HCT116 (cell line): ENCODE measurements around the gene CHRND. TPM values are rescaled to one million over a fixed set of nuclear protein-coding genes. Genes with fewer than 3 reads are reported as not detected.
A peak's percentile ranks its signal among the peaks of the same experiment; 100 is the strongest.

Experiments
- ATAC-seq: fragments of 200-7000 bp; cut with Tn5 transposase; 2 replicates; pipeline ENCODE4 v1.9.1; 2020; ENCODE audit warnings: mild to moderate bottlenecking, moderate library complexity
- BruUV-seq: library from RNA; stranded (reverse); fragments of 400-500 nt; replicated peaks from 2 replicates; lab custom pipeline; 2021; lab: Mats Ljungman, UMichigan
- CTCF ChIA-PET: fragments of 300-600 bp; sonication (Branson Sonifier 250); formaldehyde crosslinking; loops from one replicate; lab custom pipeline; 2021; ENCODE audit warnings: antibody characterized with exemption; lab: Charles Lee
- POLR2A ChIA-PET: fragments of 300-600, 350-600 bp; sonication (Branson Sonifier 250); formaldehyde crosslinking; loops from one replicate; lab custom pipeline; 2021; ENCODE audit warnings: antibody characterized with exemption; lab: Charles Lee
- RAD21 ChIA-PET, 2 experiments: fragments of 300-600 bp; sonication (Branson Sonifier 250); formaldehyde crosslinking; loops; one replicate each; lab custom pipeline; 2023; ENCODE audit warnings: low total read pairs in 2 of 2; ENCODE audit not compliant: uncharacterized antibody in 2 of 2, unreplicated experiment in 2 of 2, low non-redundant PET in 1 of 2; lab: Charles Lee
- DNase-seq: peaks from one replicate; pipeline ENCODE4 v3.0.0-alpha.2; 2010; ENCODE audit warnings: low read depth, low spot score
- H2AFZ ChIP-seq: fragments of 200-600 bp; shearing (Covaris generic), sonication (generic); 2 replicates; pipeline ENCODE4 v1.6.1; 2017; ENCODE audit warnings: low read depth, mixed run types, mixed read lengths, antibody characterized with exemption, low read length; ENCODE audit not compliant: poor library complexity, severe bottlenecking
- H3K27ac ChIP-seq: 2 replicates; pipeline ENCODE4 v1.5.1; 2012; ENCODE audit warnings: low read depth, low read length
- H3K27me3 ChIP-seq: fragments of 200-600 bp; sonication (generic); 2 replicates; pipeline ENCODE4 v1.6.1; 2016; ENCODE audit warnings: mixed run types, low read length, mixed read lengths; ENCODE audit not compliant: insufficient read depth
- H3K36me3 ChIP-seq, 2 experiments: fragments of 200-500 bp in 1 of 2; fragments of 200-600 bp in 1 of 2; sonication (Bioruptor generic) in 1 of 2; sonication (generic) in 1 of 2; 2 replicates each; pipeline versions ENCODE4 v1.5.1 to v1.6.1; 2014 to 2016; ENCODE audit warnings: low read length in 2 of 2, inconsistent platforms in 1 of 2, mixed read lengths in 1 of 2, mixed run types in 1 of 2; ENCODE audit not compliant: insufficient read depth in 2 of 2, control insufficient read depth in 1 of 2
- H3K4me1 ChIP-seq, 2 experiments: fragments of 200-600 bp in 1 of 2; sonication (generic) in 1 of 2; 2 replicates each; pipeline versions ENCODE4 v1.5.1 to v1.6.1; 2012 to 2017; ENCODE audit warnings: low read length in 2 of 2, inconsistent platforms in 1 of 2, mild to moderate bottlenecking in 1 of 2, mixed read lengths in 1 of 2, mixed run types in 1 of 2, moderate library complexity in 1 of 2; ENCODE audit not compliant: insufficient read depth in 2 of 2, control insufficient read depth in 1 of 2
- H3K4me2 ChIP-seq: fragments of 200-600 bp; sonication (generic); 2 replicates; pipeline ENCODE4 v1.6.1; 2017; ENCODE audit warnings: mixed run types, low read length, mixed read lengths
- H3K4me3 ChIP-seq, 2 experiments: fragments of 200-600 bp in 1 of 2; sonication (generic) in 1 of 2; replicated peaks in 1 of 2; 2 replicates each; pipeline ENCODE4 v1.5.1; 2011 to 2016; ENCODE audit warnings: low read length in 2 of 2, control low read depth in 1 of 2, low read depth in 1 of 2, mild to moderate bottlenecking in 1 of 2, mixed read lengths in 1 of 2, mixed run types in 1 of 2
- H3K79me2 ChIP-seq: fragments of 200-600 bp; sonication (generic); 2 replicates; pipeline ENCODE4 v1.6.1; 2017; ENCODE audit warnings: mild to moderate bottlenecking, mixed run types, low read length, moderate library complexity, mixed read lengths; ENCODE audit not compliant: insufficient read depth
- H3K9ac ChIP-seq: fragments of 200-600 bp; sonication (generic); 2 replicates; pipeline ENCODE4 v1.6.1; 2016; ENCODE audit warnings: low read length, mixed read lengths
- H3K9me2 ChIP-seq: fragments of 200-600 bp; sonication (generic), shearing (Covaris generic); 2 replicates; pipeline ENCODE4 v1.6.1; 2017; ENCODE audit warnings: mixed run types, mild to moderate bottlenecking, moderate library complexity; ENCODE audit not compliant: insufficient read depth
- H3K9me3 ChIP-seq, 2 experiments: fragments of 200-500 bp in 1 of 2; fragments of 200-600 bp in 1 of 2; sonication (Bioruptor generic) in 1 of 2; sonication (generic) in 1 of 2; 2 replicates each; pipeline ENCODE4 v1.6.1; 2014 to 2017; ENCODE audit warnings: low read length in 2 of 2, mixed read lengths in 2 of 2, inconsistent platforms in 1 of 2, low read depth in 1 of 2, mild to moderate bottlenecking in 1 of 2, mixed run types in 1 of 2, moderate library complexity in 1 of 2; ENCODE audit not compliant: control insufficient read depth in 1 of 2, insufficient read depth in 1 of 2
- H4K20me1 ChIP-seq: fragments of 200-600 bp; sonication (generic), shearing (Covaris generic); 2 replicates; pipeline ENCODE4 v1.6.1; 2017; ENCODE audit warnings: mixed run types, mild to moderate bottlenecking, moderate library complexity; ENCODE audit not compliant: insufficient read depth
- CBX3 ChIP-seq: IDR thresholded peaks from 2 replicates; pipeline ENCODE4 v1.6.1; 2012; ENCODE audit warnings: low read depth
- CEBPB ChIP-seq: IDR thresholded peaks from 2 replicates; pipeline ENCODE4 v1.6.1; 2012; ENCODE audit warnings: low read depth
- JUND ChIP-seq: IDR thresholded peaks from 2 replicates; pipeline ENCODE4 v1.6.1; 2012
- POLR2A ChIP-seq: IDR thresholded peaks from 2 replicates; pipeline ENCODE4 v1.7.0; 2011; ENCODE audit warnings: borderline replicate concordance; ENCODE audit not compliant: insufficient read depth, insufficient read length; ENCODE audit errors: extremely low read depth
- SRF ChIP-seq: IDR thresholded peaks from 2 replicates; pipeline ENCODE4 v1.6.1; 2012; ENCODE audit warnings: low read depth
- intact Hi-C: fragments of 100-400 bp; cut with micrococcal nuclease; formaldehyde crosslinking; loops from 2 replicates; pipeline ENCODE4 v1.10.0; 2022
- total RNA-seq: library from RNA; stranded (reverse); gene quantifications from one replicate; pipeline ENCODE4 v1.2.1, GENCODE V29; 2021; ENCODE audit not compliant: unreplicated experiment
- TF ChIP-seq, protein P1 (sequence below): IDR thresholded peaks from 2 replicates; pipeline ENCODE4 v1.6.1; 2012
- TF ChIP-seq, protein P2 (sequence below), 3 experiments: fragments of 200-600 bp in 1 of 3; sonication (generic) in 1 of 3; IDR thresholded peaks in 2 of 3; conservative IDR thresholded peaks in 1 of 3; 2 replicates each; pipeline ENCODE4 v1.5.1; 2012 to 2017; ENCODE audit warnings: low read depth in 2 of 3, low read length in 2 of 3, antibody characterized with exemption in 1 of 3, borderline replicate concordance in 1 of 3, control low read depth in 1 of 3, mild to moderate bottlenecking in 1 of 3, mixed read lengths in 1 of 3, mixed run types in 1 of 3, moderate library complexity in 1 of 3; ENCODE audit not compliant: insufficient read depth in 1 of 3

Gene CHRND
- total RNA-seq, 1 experiment from 2014 or later, result not detected

DNA sequence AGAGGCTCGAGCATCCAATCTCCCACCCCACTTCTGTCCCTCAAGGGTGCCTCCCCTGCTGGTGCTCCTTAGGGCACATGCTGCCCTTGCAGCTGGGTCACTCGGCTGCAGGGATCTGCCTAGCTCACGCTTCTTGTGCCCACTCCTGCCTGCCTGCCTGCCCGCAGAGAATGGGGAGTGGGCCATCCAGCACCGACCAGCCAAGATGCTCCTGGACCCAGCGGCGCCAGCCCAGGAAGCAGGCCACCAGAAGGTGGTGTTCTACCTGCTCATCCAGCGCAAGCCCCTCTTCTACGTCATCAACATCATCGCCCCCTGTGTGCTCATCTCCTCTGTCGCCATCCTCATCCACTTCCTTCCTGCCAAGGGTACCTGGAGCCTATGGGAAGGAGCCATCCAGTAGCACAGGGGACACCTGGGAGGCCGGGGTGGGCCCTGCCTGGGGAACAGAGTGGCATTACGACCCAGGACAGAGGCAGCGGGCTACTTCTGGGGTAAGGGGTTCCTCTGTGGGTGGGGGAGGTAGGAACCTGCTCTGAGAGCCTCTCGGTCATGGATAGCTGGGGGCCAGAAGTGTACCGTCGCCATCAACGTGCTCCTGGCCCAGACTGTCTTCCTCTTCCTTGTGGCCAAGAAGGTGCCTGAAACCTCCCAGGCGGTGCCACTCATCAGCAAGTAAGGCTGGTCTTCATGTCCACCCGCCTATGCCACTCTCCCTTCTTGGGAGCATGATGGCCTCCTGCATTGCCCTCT, 16.9 kb downstream of the CHRND start:
- H3K9ac ChIP-seq, result no peak overlapping the region
- ChIA-PET POLR2A (no interaction called here), RAD21 (no interaction called here)
- H3K4me3 ChIP-seq, result no peak overlapping the region
- H3K9me3 ChIP-seq, result no peaks in the 10 kb centered on the region
- peaks cover 2 to 7% of the 10 kb centered on the region in 2 experiments; a peak in 1 of 4 replicates for H3K36me3 ChIP-seq
- 0 out of 4 replicates have a peak, but pooled peaks cover 0 to 3% of the 10 kb centered on the region in 2 experiments for H3K4me1 ChIP-seq
- no TSS peak for BruUV-seq
- no peaks in the 10 kb centered on the region for H3K27me3 ChIP-seq
- intact Hi-C loops, result no loop called here
- TF ChIP-seq POLR2A (no peak), SRF (no peak), JUND (no peak)
- TF ChIP-seq, protein P1, sequence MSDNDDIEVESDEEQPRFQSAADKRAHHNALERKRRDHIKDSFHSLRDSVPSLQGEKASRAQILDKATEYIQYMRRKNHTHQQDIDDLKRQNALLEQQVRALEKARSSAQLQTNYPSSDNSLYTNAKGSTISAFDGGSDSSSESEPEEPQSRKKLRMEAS, result 0 out of 2 replicates have a peak, but pooled peaks have one; percentile 10
- TF ChIP-seq, protein P2, sequence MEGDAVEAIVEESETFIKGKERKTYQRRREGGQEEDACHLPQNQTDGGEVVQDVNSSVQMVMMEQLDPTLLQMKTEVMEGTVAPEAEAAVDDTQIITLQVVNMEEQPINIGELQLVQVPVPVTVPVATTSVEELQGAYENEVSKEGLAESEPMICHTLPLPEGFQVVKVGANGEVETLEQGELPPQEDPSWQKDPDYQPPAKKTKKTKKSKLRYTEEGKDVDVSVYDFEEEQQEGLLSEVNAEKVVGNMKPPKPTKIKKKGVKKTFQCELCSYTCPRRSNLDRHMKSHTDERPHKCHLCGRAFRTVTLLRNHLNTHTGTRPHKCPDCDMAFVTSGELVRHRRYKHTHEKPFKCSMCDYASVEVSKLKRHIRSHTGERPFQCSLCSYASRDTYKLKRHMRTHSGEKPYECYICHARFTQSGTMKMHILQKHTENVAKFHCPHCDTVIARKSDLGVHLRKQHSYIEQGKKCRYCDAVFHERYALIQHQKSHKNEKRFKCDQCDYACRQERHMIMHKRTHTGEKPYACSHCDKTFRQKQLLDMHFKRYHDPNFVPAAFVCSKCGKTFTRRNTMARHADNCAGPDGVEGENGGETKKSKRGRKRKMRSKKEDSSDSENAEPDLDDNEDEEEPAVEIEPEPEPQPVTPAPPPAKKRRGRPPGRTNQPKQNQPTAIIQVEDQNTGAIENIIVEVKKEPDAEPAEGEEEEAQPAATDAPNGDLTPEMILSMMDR (IDR thresholded peaks at IDR 0.05 in 2 of 3, conservative IDR thresholded peaks at IDR 0.05 in 1 of 3; ENCODE audit: borderline replicate concordance in 1 of 3, insufficient read depth in 1 of 3, low read depth in 2 of 3, low read length in 2 of 3), result no peak
- TF ChIP-seq, all 23 proteins: peak for 1
- Histone ChIP-seq H3K4me2 (no peak overlapping the region), H3K79me2 (peaks cover 9% of the 10 kb centered on the region), H4K20me1 (no peaks in the 10 kb centered on the region), H3K27ac (no peak overlapping the region), H3K9me2 (no peaks in the 10 kb centered on the region), H2AFZ (no peak overlapping the region)
- CTCF ChIA-PET, result no interaction called here
- DNase-seq, result no peak
- no peak for ATAC-seq

DNA sequence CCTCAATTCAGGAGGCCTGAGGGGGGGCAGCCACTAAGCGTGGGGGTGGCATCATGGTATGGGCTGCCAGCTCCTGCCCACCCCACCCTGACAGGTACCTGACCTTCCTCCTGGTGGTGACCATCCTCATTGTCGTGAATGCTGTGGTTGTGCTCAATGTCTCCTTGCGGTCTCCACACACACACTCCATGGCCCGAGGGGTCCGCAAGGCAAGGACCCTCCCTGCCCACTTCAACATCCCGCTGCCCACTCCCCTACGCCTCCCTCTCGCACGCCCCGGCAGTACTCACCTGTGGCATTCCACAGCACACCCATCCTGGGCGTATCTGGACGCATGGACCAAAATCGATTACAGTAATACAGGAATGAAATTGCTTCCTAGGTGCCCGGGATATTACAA, 17.5 kb downstream of the CHRND start:
- CTCF ChIA-PET, result no interaction called here
- Histone ChIP-seq H3K4me3 (no peak overlapping the region), H3K27me3 (no peaks in the 10 kb centered on the region), H4K20me1 (no peaks in the 10 kb centered on the region), H3K9ac (no peak overlapping the region), H3K9me2 (no peaks in the 10 kb centered on the region), H3K36me3 (peaks cover 2 to 10% of the 10 kb centered on the region in 2 experiments; a peak in 2 of 4 replicates), H3K9me3 (no peaks in the 10 kb centered on the region; a peak in 1 of 4 replicates), H2AFZ (no peak overlapping the region), H3K27ac (no peak overlapping the region), H3K4me1 (0 out of 4 replicates have a peak, but pooled peaks cover 0 to 3% of the 10 kb centered on the region in 2 experiments), H3K79me2 (peaks cover 15% of the 10 kb centered on the region), H3K4me2 (no peak overlapping the region)
- DNase-seq (no peak), ATAC-seq (no peak)
- POLR2A ChIA-PET, result no interaction called here
- no TSS peak for BruUV-seq
- TF ChIP-seq CBX3 (no peak), CEBPB (no peak), POLR2A (no peak)
- intact Hi-C loops, result no loop called here
- RAD21 ChIA-PET, result no interaction called here
